OCI-LY7 (cell line): ENCODE data around the gene ABCA8. TPM values are rescaled to one million over a fixed set of nuclear protein-coding genes. Genes with fewer than 3 reads are reported as not detected.
"Not testable (repeated sequence)": the region's sequence is repeated elsewhere in the genome, so short reads cannot be mapped to it uniquely, and the experiment has no call there.

Experiments
- BruUV-seq: library from RNA; stranded (reverse); fragments of 400-500 nt; replicated peaks from 2 replicates; lab custom pipeline; 2021; lab: Mats Ljungman, UMichigan
- CTCF ChIA-PET: fragments of 300-600 bp; sonication (Branson Sonifier 250); formaldehyde crosslinking; loops from one replicate; lab custom pipeline; 2022; ENCODE audit warnings: antibody characterized with exemption; ENCODE audit not compliant: unreplicated experiment; lab: Charles Lee
- POLR2A ChIA-PET: fragments of 300-600 bp; sonication (Branson Sonifier 250); formaldehyde crosslinking; loops from one replicate; lab custom pipeline; 2022; ENCODE audit warnings: antibody characterized with exemption; lab: Charles Lee
- DNase-seq: peaks from one replicate; pipeline ENCODE4 v3.0.0-alpha.2; 2015; ENCODE audit warnings: low spot score
- H2AFZ ChIP-seq: fragments of 200-600 bp; sonication (generic), shearing (Covaris generic); 2 replicates; pipeline ENCODE4 v1.6.1; 2014; ENCODE audit warnings: mild to moderate bottlenecking, antibody characterized with exemption, low read length, moderate library complexity
- H3K27ac ChIP-seq: fragments of 200-600 bp; sonication (generic); 2 replicates; pipeline ENCODE4 v1.5.1; 2014; ENCODE audit warnings: mixed run types, low read depth, mild to moderate bottlenecking, moderate library complexity, low read length, inconsistent platforms; ENCODE audit not compliant: poor library complexity, severe bottlenecking
- H3K36me3 ChIP-seq: fragments of 200-600 bp; sonication (generic); 2 replicates; pipeline ENCODE4 v1.6.1; 2014; ENCODE audit warnings: mild to moderate bottlenecking, antibody characterized with exemption, low read length, moderate library complexity, mixed read lengths; ENCODE audit not compliant: insufficient read depth
- H3K4me1 ChIP-seq: fragments of 200-600 bp; sonication (generic); 2 replicates; pipeline ENCODE4 v1.5.1; 2014; ENCODE audit warnings: mild to moderate bottlenecking, low read length; ENCODE audit not compliant: insufficient read depth, poor library complexity, severe bottlenecking
- H3K4me2 ChIP-seq: fragments of 200-600 bp; sonication (generic); 2 replicates; pipeline ENCODE4 v1.6.1; 2014; ENCODE audit warnings: mild to moderate bottlenecking, low read length
- H3K4me3 ChIP-seq: fragments of 200-600 bp; sonication (generic); 2 replicates; pipeline ENCODE4 v1.5.1; 2014; ENCODE audit warnings: mild to moderate bottlenecking, low read depth, low read length; ENCODE audit not compliant: poor library complexity, severe bottlenecking
- H3K79me2 ChIP-seq: fragments of 200-600 bp; sonication (generic); 2 replicates; pipeline ENCODE4 v1.6.1; 2016; ENCODE audit warnings: low read depth, mild to moderate bottlenecking, low read length, moderate library complexity, mixed read lengths; ENCODE audit not compliant: insufficient read depth
- H3K9me2 ChIP-seq: fragments of 200-600 bp; sonication (generic); 2 replicates; pipeline ENCODE4 v1.6.1; 2016; ENCODE audit warnings: mild to moderate bottlenecking, low read length, mixed read lengths; ENCODE audit not compliant: insufficient read depth
- H3K9me3 ChIP-seq: fragments of 200-600 bp; sonication (generic); 2 replicates; pipeline ENCODE4 v1.6.1; 2014; ENCODE audit warnings: mild to moderate bottlenecking, mixed run types, low read length, mixed read lengths
- H4K20me1 ChIP-seq: fragments of 200-600 bp; sonication (generic); 2 replicates; pipeline ENCODE4 v1.6.1; 2014; ENCODE audit warnings: mild to moderate bottlenecking, antibody characterized with exemption, low read length, moderate library complexity, mixed read lengths; ENCODE audit not compliant: insufficient read depth
- EZH2phosphoT487 ChIP-seq: fragments of 200-600 bp; sonication (generic); IDR thresholded peaks from 2 replicates; pipeline ENCODE4 v1.6.1; 2018; ENCODE audit warnings: low read depth, borderline replicate concordance, mild to moderate bottlenecking, mixed run types, antibody characterized with exemption, low read length, moderate library complexity, mixed read lengths
- intact Hi-C: fragments of 100-400 bp; cut with micrococcal nuclease; formaldehyde crosslinking; loops from one replicate; pipeline ENCODE4 v1.10.0; 2022; ENCODE audit not compliant: unreplicated experiment
- total RNA-seq, 2 experiments: library from RNA; depleted of rRNA in 1 of 2; stranded (reverse); fragments of >200 nt in 1 of 2; shearing (Covaris generic) in 1 of 2; gene quantifications; 2 replicates each; pipeline ENCODE4 v1.2.3, GENCODE V29; 2014 to 2022
- TF ChIP-seq, protein P1 (sequence below): fragments of 200-600 bp; sonication (generic); conservative IDR thresholded peaks from 2 replicates; pipeline ENCODE4 v1.5.1; 2014; ENCODE audit warnings: mild to moderate bottlenecking, antibody characterized with exemption, low read length, moderate library complexity, mixed read lengths

The ABCA8 gene
- total RNA-seq, 2 experiments from 2014 or later: not detected

DNA sequence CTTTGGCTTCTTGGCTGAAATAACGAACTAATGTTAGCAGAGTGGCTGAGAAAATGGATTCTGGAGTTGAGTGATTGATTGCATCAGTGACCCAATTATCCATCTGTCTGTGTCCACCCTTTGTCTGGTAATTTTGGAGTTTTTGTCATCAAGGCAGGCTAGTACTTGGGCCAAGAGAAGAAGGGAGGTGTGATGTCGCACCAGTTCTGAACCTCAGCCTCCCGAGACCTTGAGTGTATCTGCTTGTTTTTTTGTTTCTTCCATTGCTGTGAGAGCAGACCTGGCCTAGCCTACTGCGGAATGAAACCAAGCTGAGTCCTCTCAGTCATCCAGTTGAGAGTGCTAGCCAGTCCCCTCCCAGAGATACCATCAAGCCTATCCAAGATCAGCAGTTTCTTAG, 4.5 kb downstream of the ABCA8 start:
- ChIA-PET POLR2A (no interaction called here), CTCF (no interaction called here)
- H4K20me1 ChIP-seq: no peaks in the 10 kb centered on the region
- H3K79me2 ChIP-seq: no peaks in the 10 kb centered on the region
- BruUV-seq: no TSS peak
- no peaks in the 10 kb centered on the region for H3K9me3 ChIP-seq
- H2AFZ ChIP-seq: no peak overlapping the region
- no peaks in the 10 kb centered on the region for H3K9me2 ChIP-seq
- intact Hi-C loops: no loop called here
- TF ChIP-seq EZH2phosphoT487: no peak
- TF ChIP-seq, protein P1, sequence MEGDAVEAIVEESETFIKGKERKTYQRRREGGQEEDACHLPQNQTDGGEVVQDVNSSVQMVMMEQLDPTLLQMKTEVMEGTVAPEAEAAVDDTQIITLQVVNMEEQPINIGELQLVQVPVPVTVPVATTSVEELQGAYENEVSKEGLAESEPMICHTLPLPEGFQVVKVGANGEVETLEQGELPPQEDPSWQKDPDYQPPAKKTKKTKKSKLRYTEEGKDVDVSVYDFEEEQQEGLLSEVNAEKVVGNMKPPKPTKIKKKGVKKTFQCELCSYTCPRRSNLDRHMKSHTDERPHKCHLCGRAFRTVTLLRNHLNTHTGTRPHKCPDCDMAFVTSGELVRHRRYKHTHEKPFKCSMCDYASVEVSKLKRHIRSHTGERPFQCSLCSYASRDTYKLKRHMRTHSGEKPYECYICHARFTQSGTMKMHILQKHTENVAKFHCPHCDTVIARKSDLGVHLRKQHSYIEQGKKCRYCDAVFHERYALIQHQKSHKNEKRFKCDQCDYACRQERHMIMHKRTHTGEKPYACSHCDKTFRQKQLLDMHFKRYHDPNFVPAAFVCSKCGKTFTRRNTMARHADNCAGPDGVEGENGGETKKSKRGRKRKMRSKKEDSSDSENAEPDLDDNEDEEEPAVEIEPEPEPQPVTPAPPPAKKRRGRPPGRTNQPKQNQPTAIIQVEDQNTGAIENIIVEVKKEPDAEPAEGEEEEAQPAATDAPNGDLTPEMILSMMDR: no peak
- H3K4me3 ChIP-seq: no peak overlapping the region
- no peak overlapping the region for H3K27ac ChIP-seq
- no peak overlapping the region for H3K4me2 ChIP-seq
- DNase-seq: no peak
- H3K36me3 ChIP-seq: no peaks in the 10 kb centered on the region
- no peaks in the 10 kb centered on the region for H3K4me1 ChIP-seq

- intact Hi-C loops, H3K79me2 ChIP-seq, H3K9me2 ChIP-seq, H4K20me1 ChIP-seq, H3K9me3 ChIP-seq, H2AFZ ChIP-seq, BruUV-seq, CTCF ChIA-PET, H3K4me1 ChIP-seq, H3K4me2 ChIP-seq, H3K4me3 ChIP-seq, DNase-seq, POLR2A ChIA-PET, H3K36me3 ChIP-seq, H3K27ac ChIP-seq: not testable (repeated sequence)
These were observed 7.3 kb downstream of the ABCA8 start for GRCh38 chr17:68947868-68948267.

DNA sequence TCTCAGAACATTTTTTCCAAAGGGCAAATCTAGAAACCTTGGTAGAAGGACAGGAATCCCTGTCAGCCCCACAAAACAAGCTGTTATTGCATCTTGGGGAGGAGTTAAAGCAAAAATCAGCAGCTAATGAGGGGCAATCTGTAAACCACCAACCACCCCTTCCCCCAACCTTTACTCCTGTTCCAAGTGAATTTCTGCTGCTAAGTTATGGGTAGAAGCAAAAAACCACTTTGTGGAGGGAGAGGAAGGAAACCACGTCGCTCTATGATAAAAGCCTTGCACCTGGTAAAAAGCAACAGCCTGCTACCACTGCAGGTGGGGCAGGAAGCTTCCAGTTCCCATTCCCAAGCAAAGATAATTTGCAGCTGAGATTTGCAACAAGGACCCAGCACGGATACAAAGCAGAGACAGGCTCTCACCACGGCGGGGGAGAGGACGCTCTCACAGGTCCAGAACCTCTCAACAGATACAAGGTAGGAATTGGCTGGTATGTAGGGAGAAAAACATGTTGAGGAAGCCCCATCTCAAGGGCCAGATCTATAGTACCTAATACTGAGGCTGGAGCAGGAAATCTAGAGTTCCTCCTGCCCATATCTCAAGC, 10.7 kb downstream of the ABCA8 start:
- POLR2A ChIA-PET: no interaction called here
- H3K9me2 ChIP-seq: no peaks in the 10 kb centered on the region
- no peaks in the 10 kb centered on the region for H4K20me1 ChIP-seq
- CTCF ChIA-PET: no interaction called here
- DNase-seq: no peak
- H3K36me3 ChIP-seq: no peaks in the 10 kb centered on the region
- no peaks in the 10 kb centered on the region for H3K9me3 ChIP-seq
- TF ChIP-seq EZH2phosphoT487: no peak
- TF ChIP-seq, protein P1: no peak
- H3K79me2 ChIP-seq: no peaks in the 10 kb centered on the region
- no peak overlapping the region for H2AFZ ChIP-seq
- no peak overlapping the region for H3K4me2 ChIP-seq
- BruUV-seq: no TSS peak
- no peaks in the 10 kb centered on the region for H3K4me1 ChIP-seq
- intact Hi-C loops: no loop called here
- no peak overlapping the region for H3K4me3 ChIP-seq
- no peak overlapping the region for H3K27ac ChIP-seq

GRCh38 chr17:68943812-68944182, 11.4 kb downstream of the ABCA8 start:
- H4K20me1 ChIP-seq, BruUV-seq, H3K4me2 ChIP-seq, H3K27ac ChIP-seq, DNase-seq, CTCF ChIA-PET, H3K36me3 ChIP-seq, H3K9me3 ChIP-seq, H3K4me1 ChIP-seq, H3K9me2 ChIP-seq, H3K4me3 ChIP-seq, H3K79me2 ChIP-seq, intact Hi-C loops, H2AFZ ChIP-seq: not testable (repeated sequence)
- POLR2A ChIA-PET: interaction anchor here (0.6 kb wide), 1 partner anchor 8 kb away, joined by 3 read pairs; no protein-coding TSS in a partner anchor
